Upper lobe of left lung (tissue), 4 donors: ENCODE data around the gene RRP36.
"Not testable (repeated sequence)": the region's sequence is repeated elsewhere in the genome, so short reads cannot be mapped to it uniquely, and the experiment has no call there.

Experiments used
- EP300 ChIP-seq, 4 donors: sonication (generic); formaldehyde crosslinking; IDR thresholded peaks; one replicate each; pipeline ENCODE4 v1.5.1; 2017; ENCODE audit warnings: antibody characterized with exemption in 4 of 4, control low read depth in 2 of 4
- TF ChIP-seq, protein P1 (sequence below), 6 experiments: fragments of 450-650 bp in 4 of 6; fragments of 200-600 bp in 2 of 6; sonication (generic) in 2 of 6; IDR thresholded peaks; one replicate each; pipeline ENCODE4 v1.5.1; 2016 to 2019; ENCODE audit warnings: antibody characterized with exemption in 6 of 6

DNA sequence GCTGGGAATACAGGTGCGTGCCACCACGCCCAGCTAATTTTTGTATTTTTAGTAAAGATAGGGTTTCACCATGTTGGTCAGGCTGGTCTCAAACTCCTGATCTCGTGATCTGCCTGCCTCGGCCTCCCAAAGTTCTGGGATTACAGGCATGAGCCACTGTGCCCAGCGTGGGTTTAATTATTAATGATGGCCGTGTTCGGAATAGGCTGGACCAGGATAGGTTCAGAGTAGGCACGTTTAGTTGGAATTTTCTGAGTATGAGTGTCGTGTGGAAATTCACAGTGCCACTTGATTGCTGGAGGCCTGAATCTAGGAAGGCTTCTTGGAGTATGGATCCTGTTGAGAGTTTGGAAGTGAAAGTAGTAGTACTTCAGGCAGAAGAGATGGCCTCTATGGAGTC lies 23.2 kb upstream of the RRP36 start:
- not testable (repeated sequence) for TF ChIP-seq EP300 (IDR thresholded peaks at IDR 0.05)
- TF ChIP-seq, protein P1, sequence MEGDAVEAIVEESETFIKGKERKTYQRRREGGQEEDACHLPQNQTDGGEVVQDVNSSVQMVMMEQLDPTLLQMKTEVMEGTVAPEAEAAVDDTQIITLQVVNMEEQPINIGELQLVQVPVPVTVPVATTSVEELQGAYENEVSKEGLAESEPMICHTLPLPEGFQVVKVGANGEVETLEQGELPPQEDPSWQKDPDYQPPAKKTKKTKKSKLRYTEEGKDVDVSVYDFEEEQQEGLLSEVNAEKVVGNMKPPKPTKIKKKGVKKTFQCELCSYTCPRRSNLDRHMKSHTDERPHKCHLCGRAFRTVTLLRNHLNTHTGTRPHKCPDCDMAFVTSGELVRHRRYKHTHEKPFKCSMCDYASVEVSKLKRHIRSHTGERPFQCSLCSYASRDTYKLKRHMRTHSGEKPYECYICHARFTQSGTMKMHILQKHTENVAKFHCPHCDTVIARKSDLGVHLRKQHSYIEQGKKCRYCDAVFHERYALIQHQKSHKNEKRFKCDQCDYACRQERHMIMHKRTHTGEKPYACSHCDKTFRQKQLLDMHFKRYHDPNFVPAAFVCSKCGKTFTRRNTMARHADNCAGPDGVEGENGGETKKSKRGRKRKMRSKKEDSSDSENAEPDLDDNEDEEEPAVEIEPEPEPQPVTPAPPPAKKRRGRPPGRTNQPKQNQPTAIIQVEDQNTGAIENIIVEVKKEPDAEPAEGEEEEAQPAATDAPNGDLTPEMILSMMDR (IDR thresholded peaks at IDR 0.05), result not testable (repeated sequence)
